Fibroblast of skin of right quadriceps (primary cell): Measurements from ENCODE around the gene GPR42.
"Not testable (repeated sequence)": the region's sequence is repeated elsewhere in the genome, so short reads cannot be mapped to it uniquely, and the experiment has no call there.

ENCODE experiments used
- DNase-seq: peaks from one replicate; pipeline ENCODE4 v3.0.0-alpha.2; 2013

The GPR42 gene

DNA sequence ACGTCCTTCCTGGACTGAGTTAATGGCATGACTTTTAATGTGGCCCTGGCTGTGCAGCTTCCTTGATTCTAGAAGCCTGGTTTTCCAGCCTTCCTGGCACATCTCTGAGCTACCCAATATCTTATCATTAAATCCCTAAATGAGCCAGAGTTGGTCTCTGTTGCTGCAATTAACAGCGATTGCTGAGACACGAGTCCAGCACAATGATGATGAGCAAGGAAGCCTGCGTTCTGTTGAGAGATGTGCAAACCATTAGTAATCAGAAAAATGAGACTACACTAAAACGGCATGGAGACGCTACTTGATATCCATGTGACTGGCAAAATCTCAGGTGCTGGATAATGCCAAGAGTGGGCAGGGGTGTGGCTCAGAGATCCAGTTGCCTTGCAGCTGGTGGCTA is 26.2 kb downstream of the GPR42 start:
- no peak for DNase-seq

DNA sequence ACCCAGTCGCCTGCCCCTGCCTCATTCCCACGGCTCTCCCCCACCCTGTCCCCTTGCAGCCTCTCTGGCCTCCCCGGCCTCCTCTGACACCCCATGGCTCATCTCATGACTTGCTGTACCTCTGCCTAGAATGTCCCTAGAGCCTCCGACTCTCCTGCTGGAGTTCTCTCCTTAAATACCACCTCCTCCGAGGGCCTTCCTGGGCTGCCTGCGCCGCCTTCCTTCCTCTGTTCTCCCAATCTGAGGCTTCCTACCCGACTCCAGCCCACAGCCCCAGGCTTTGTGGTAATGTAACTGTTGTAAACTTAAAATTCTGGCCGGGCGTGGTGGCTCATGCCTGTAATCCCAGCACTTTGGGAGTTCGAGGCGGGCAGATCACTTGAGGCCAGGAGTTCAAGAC is 27.7 kb downstream of the GPR42 start:
- no peak for DNase-seq

GRCh38 chr19:35399231-35399630 is 28.4 kb downstream of the GPR42 start:
- DNase-seq, result no peak

DNA sequence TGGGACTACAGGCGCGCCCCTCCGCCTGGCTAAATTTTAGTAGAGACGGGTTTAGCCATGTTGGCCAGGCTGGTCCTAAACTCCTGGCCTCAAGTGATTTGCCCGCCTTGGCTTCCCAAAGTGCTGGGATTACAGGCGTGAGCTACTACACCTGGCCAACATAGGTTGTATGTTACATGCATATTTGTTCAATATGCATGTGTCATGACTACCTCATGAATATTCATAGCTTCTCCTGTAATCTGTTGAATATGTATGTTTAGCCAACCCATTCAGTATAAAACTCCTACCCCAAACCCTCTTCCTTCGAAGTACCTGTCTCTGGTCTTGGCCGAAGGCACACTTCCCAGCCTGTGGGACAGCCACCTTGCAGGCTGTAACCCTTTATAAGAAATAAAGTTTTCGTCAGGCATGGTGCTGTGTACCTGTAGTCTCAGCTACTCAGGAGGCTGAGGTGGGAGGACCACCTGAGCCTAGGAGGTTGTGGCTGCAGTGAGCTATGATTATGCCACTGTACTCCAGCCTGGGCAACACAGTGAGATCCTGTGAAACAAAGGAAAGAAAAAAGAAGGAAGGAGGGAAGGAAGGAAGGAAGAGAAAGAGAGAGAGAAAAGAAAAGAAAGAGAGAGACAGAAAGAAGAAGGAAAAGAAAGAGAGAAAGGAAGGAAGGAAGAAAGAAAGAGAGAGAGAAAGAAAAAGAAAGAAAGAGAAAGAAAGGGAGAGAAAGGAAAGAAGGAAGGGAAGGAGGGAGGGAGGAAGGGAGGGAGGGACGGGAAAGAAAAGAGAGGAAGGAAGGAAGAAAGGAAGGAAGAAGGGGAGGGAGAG is 29.3 kb downstream of the GPR42 start:
- DNase-seq, result no peak

DNA sequence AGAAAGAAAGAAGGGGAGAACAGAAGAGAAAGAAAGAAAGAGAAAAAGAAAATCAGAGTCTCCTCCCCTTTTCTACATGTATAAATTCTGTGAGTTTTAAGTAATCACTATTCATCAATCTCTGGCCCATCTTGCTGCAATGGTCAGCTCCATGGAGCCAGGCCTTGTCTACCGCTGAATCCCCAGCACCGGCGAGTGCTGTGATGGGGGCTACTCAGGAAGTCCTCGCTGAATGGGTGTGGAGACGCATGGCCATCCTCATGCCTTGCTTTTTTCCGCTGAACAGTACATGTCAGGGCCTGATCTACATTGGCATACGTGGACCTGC is 29.9 kb downstream of the GPR42 start:
- DNase-seq, result no peak

DNA sequence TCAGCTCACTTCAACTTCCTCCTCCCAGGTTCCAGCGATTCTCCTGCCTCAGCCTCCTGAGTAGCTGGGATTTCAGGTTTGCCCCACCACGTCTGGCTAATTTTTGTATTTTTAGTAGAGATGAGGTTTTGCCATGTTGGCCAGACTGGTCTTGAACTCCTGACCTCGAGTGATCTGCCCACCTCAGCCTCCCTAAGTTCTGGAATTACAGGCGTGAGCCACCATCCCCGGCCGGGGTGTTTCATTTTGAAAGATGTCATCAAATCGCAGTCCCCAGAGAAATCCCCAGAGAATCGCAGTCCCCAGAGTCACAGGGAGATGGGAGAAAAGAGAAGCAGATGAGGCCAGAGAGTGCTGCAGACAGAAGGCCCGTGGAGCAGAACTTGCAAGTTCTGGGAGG is 30.5 kb downstream of the GPR42 start:
- not testable (repeated sequence) for DNase-seq

- no peak for DNase-seq
Measured at GRCh38 chr19:35403116-35403760, 32.4 kb downstream of the GPR42 start.

DNA sequence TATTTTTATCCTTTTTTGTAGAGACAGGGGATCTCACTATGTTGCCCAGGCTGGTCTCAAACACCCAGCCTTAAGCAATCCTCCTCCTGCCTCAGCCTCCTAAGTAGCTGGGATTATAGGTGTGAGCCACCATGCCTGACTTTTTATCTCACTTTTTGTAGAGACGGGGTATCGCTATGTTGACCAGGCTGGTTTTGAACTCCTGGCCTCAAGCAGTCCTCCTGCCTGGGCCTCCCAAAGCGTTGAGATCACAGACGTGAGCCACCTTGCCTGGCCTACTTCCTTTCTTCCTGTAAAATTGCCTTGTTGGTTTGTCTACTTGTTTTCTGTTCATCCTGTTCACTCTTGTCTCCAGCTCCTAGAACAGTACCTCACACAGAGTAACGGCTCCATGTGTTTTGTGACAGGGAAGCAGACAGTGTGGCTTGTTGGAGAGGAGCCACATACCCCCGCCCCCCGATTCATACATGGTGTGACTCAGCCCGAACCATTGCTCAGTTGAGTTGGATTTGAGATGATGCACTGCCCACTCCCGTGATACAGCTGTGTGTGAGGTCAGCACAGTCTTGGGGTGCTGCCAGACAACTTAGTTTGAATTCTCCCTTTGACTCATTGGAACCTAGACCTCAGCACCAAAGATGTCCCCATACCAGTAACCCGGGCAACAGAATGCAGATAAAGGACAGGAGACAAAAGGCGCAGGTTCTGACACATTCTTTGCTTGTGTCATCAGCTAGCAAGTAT is 34.2 kb downstream of the GPR42 start:
- DNase-seq, result peak; percentile 93

DNA sequence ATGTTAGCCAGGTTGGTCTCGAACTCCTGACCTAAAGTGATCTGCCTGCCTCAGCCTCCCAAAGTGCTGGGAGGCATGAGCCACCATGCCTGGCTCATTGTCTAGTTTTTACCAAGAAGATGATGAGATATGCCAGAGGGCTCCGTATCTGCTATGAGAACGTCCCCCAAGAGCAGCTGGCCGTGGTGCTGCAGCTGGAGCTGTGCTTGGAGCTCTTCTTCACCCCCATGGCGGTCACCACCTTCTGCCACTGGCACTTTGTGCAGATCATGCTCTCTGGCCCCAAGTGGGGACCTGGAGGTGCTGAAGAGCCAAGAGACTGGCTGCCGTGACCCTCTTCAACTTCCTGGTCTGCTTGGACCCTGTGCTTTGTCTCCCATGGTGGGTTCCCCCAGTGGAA is 36.8 kb downstream of the GPR42 start:
- no peak for DNase-seq

DNA sequence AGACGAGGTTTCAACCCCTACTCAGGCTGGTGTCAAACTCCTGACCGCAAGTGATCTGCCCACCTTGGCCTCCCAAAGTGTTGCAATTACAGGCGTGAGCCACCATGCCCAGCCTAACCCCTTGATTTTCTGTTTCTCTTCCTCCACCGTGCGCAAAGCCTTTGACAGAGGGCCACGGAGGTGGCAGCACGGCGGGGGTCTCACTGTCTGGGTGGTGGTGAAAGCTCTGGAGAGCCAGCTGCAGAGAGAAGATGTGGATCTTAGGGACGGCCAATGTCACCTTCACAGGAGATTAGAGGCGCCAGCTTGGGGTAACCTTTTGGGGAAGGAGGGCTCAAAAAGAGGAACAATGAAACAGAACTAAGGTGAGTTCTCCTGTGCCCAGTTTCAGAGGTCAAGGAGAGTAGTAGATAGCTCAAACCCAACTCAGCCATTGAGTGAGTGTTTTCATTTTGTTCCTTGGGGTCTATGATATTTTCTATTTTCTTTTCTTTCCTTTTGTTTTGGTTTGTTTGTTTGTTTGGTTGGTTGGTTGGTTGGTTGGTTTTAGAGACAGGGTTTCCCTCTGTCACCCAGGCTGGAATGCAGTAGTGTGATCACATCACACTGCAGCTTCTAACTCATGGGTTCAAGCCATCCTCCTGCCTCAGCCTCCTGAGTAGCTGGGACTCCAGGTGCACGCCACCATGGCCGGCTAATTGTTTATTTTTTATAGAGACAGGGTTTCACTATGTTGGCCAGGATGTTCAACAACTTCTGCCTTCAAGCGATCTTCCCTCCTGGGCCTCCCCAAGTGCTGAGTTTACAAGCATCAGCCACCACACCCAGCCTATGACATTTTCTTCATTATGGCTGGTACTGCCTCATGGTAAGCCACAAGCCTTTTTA is 37.7 kb downstream of the GPR42 start:
- no peak for DNase-seq

- DNase-seq, result no peak
Measured at GRCh38 chr19:35409191-35409590, 38.3 kb downstream of the GPR42 start.

GRCh38 chr19:35410487-35410886 is 39.6 kb downstream of the GPR42 start:
- DNase-seq, result no peak

GRCh38 chr19:35414442-35414841 is 43.6 kb downstream of the GPR42 start:
- no peak for DNase-seq

DNA sequence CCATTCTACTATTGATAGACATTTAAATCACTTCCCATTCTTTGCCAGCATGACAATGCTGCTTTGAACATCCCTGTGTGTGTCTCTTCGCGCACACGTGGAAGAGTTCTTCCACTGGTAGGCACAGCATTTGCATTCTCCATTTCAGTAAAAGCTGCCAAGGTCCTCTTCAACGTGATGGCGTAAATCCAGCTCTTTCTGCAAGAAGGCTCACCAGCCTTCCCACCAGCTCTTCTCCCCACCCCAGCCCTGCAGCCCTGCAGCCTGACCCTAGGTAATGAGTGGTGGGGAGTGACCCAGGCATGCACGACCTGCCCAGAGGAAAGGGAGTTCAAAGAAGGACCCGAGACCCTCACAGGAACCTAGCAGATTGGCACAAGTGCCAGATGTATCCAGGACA is 45.5 kb downstream of the GPR42 start:
- DNase-seq, result no peak

GRCh38 chr19:35417278-35417677 is 46.4 kb downstream of the GPR42 start:
- DNase-seq, result no peak

DNA sequence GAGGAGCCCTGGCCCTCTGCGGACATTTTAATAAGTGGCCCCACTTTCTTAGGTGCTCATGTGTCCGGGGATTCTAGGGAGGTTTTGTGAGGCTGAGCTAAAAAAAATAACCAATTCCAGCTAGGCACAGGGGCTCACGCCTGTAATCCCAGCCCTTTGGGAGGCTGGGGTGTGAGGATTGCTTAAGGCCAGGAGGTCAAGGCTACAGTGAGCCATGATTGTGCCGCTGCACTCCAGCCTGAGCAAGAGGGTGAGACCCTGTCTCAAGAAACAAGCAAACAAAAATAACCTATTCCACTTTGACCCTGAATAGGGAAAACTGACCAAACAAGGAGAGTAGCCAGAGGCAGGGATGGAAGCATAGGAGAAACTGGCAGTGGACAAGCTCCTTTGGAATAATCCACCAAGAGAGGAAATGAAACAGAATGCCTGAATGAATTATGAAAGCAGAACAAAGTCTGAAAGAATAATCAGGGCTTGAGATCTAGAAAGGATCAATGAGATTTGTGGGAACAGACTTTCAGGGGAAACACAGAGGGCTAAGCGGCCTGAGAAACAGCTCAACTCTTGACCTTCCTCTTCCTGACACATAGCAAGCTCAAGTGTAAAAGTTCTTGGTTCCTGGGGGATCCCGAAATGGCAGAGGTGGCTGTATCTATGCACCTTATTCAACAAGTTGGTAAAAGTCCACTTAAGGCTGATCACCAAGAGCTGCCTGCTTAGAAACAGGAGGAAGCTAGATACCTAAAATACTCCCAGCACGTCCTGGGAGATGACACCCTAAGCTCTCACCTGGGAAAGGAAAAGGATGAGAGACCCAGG is 47.1 kb downstream of the GPR42 start:
- no peak for DNase-seq

- DNase-seq, result no peak
Measured at GRCh38 chr19:35419046-35419445, 48.2 kb downstream of the GPR42 start.

DNA sequence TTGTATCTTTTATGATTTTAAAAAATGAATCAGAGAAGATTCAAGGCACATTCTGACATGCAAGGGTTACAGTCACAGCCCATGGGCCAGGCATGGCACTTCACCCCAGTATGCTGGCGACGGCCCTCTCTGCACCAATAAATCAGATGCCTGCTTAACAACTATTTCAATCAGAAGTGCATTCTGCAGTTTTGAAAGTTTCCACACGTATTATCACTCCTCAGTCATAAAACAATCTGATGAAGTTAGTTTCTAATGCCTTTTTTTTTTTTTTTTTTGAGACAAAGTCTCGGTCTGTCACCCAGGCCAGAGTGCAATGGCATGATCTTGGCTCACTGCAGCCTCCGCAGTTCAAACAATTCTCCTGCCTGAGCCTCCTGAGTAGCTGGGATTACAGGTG is 48.9 kb downstream of the GPR42 start:
- no peak for DNase-seq

DNA sequence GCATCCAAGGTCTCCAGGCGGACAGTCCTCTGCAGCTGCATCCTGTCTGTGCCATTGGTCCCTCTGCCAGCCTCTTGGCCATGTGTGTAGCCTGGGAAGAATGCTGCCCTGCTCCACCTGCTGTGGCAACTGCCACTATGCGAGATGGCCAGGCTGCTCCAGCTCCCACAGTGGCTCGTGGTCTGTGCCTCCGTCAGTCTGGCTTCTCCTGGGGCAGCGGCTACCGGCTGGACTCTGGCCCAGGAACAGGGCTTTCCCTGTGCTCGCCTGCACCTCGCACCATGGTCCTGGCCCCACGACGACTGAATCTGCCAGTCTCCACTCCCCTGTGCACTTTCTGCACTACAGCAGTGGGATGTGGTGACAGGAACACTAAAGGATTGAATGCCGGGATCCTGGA is 50.5 kb downstream of the GPR42 start:
- no peak for DNase-seq
